ENCODE results near the gene CEL. TPM values are rescaled to one million over a fixed set of nuclear protein-coding genes. Genes with fewer than 3 reads are reported as not detected.
A peak's percentile ranks its signal among the peaks of the same experiment; 100 is the strongest.

The CEL gene
- total and polyA plus RNA-seq, 2 donors (not counting 1 experiment from before 2014, with no cell fraction given) = 0.12 to 0.33 TPM

DNA sequence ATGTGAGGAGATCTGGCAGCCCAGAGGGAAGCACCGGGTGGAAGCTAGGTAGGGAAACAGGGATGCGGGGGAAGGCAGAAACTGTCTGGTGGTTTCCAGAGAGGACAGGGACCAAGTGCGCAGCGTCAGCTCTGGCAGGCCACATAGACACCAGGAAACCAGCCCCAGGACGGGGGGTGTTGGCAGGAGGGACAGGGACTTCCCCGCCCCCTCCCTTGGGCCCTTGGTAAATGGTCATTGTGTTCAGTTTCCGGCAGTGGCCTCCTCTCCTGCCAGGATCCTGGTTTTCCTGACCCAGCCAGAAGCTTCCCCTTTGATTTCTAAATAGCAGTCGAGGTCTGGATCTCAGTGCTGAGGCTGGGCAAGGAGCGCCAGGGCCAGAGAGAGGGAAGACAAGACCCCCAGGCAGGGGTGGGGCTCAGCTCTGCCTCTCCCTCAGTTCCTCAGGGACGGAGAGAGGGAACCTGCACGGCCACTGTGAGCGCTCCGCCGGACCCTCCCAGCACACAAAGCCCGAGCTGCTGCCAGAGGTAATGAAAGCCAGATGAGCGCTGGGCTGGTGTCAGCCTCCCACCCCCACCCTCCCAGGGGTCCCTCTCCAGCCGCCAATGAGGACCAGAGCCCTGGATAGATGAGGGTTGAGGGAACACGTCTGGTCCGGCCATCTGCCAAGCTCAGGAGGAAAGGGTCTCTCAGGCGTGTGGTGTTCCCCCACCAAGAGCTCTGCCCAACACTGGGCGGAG is 57.5 kb downstream of the CEL start:
- H3K9ac ChIP-seq (ENCODE audit: insufficient read depth, low read length) = no peak overlapping the region

DNA sequence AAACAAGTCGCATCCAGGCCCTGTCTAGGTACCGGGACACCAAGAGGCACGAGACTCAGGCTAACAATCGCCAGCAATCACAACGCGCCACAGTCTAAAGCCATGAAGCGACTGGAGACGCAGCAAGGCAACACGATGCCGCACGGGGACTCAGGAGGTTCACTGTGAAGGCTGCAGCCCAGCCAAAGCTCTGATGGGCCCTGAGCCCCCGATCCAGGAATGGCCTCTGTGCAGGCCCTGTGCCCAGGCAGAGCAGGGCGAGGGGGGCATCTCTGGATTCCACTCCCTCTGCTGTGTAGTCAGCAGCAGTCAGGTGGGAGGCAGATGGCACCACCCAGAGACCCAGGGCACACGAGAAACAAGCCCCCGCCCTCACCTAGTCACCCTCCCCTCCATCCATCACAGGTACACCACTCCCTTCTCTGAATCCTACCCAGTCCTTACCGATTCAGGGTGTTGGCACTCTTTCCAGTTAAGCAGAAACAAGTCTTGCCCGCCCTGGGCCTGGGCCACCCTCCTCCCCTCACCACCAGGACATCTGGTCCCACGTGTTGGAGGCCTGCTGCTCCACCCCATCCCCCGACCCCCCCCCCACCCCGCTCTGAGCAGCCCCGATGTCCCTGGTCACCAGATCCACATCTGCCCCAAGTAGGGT is 58.2 kb downstream of the CEL start:
- Histone ChIP-seq H3K9ac (ENCODE audit: insufficient read depth, low read length) (peak overlapping the region; percentile 65), H3K79me2 (ENCODE audit: control insufficient read depth, insufficient read depth, low read length) (peaks cover 8% of the 10 kb centered on the region), H4K20me1 (ENCODE audit: control insufficient read depth, extremely low read depth, insufficient read depth, low read length) (no peaks in the 10 kb centered on the region)

More for the DNA sequence above, 57.5 kb downstream of the CEL start:
- H4K20me1 ChIP-seq (ENCODE audit: control insufficient read depth, extremely low read depth, insufficient read depth, low read length) = no peaks in the 10 kb centered on the region
- H3K36me3 ChIP-seq (ENCODE audit: control insufficient read depth, insufficient read depth, low read length) = no peaks in the 10 kb centered on the region
- H3K27ac ChIP-seq (ENCODE audit: insufficient read depth, low read length) = peak overlapping the region; percentile 9
- peak overlapping the region; percentile 80 for H3K4me2 ChIP-seq (ENCODE audit: extremely low read depth, insufficient read depth, low read length)
- peak in 1 of 2 donors; percentile 16 for DNase-seq (ENCODE audit: low read depth in 2 of 2)
- no peaks in the 10 kb centered on the region for H3K9me3 ChIP-seq (ENCODE audit: control insufficient read depth, insufficient read depth, low read depth, low read length)
- no peaks in the 10 kb centered on the region for H3K27me3 ChIP-seq (ENCODE audit: control insufficient read depth, insufficient read depth, low read length)
- peaks cover 8% of the 10 kb centered on the region for H3K79me2 ChIP-seq (ENCODE audit: control insufficient read depth, insufficient read depth, low read length)
- peaks cover 18% of the 10 kb centered on the region for H3K4me1 ChIP-seq (ENCODE audit: control insufficient read depth, extremely low read depth, insufficient read depth, low read length)
- H2AFZ ChIP-seq (ENCODE audit: low read length) = no peak overlapping the region
- H3K4me3 ChIP-seq (replicated peaks in 1 of 4; ENCODE audit: control extremely low read depth in 1 of 4, insufficient read depth in 1 of 4, low read depth in 3 of 4, low read length in 4 of 4) = peak overlapping the region in 2 of 4 experiments; percentile 2 to 69
- TF ChIP-seq, protein P1, sequence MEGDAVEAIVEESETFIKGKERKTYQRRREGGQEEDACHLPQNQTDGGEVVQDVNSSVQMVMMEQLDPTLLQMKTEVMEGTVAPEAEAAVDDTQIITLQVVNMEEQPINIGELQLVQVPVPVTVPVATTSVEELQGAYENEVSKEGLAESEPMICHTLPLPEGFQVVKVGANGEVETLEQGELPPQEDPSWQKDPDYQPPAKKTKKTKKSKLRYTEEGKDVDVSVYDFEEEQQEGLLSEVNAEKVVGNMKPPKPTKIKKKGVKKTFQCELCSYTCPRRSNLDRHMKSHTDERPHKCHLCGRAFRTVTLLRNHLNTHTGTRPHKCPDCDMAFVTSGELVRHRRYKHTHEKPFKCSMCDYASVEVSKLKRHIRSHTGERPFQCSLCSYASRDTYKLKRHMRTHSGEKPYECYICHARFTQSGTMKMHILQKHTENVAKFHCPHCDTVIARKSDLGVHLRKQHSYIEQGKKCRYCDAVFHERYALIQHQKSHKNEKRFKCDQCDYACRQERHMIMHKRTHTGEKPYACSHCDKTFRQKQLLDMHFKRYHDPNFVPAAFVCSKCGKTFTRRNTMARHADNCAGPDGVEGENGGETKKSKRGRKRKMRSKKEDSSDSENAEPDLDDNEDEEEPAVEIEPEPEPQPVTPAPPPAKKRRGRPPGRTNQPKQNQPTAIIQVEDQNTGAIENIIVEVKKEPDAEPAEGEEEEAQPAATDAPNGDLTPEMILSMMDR (conservative IDR thresholded peaks at IDR 0.05 in 1 of 2, IDR thresholded peaks at IDR 0.05 in 1 of 2; ENCODE audit: low read depth in 1 of 2, low read length in 2 of 2) = no peak
- no peak for TF ChIP-seq EZH2 (IDR thresholded peaks at IDR 0.05; ENCODE audit: low read length, missing control alignments)

More for the DNA sequence above, 58.2 kb downstream of the CEL start:
- peak overlapping the region; percentile 19 to 69 (median 56) for H3K4me3 ChIP-seq (replicated peaks in 1 of 4; ENCODE audit: control extremely low read depth in 1 of 4, insufficient read depth in 1 of 4, low read depth in 3 of 4, low read length in 4 of 4)
- no peak overlapping the region for H2AFZ ChIP-seq (ENCODE audit: low read length)
- H3K27me3 ChIP-seq (ENCODE audit: control insufficient read depth, insufficient read depth, low read length) = no peaks in the 10 kb centered on the region
- H3K4me1 ChIP-seq (ENCODE audit: control insufficient read depth, extremely low read depth, insufficient read depth, low read length) = peaks cover 15% of the 10 kb centered on the region
- TF ChIP-seq EZH2 (IDR thresholded peaks at IDR 0.05; ENCODE audit: low read length, missing control alignments) = no peak
- TF ChIP-seq, protein P1 (conservative IDR thresholded peaks at IDR 0.05 in 1 of 2, IDR thresholded peaks at IDR 0.05 in 1 of 2; ENCODE audit: low read depth in 1 of 2, low read length in 2 of 2) = no peak
- no peaks in the 10 kb centered on the region for H3K36me3 ChIP-seq (ENCODE audit: control insufficient read depth, insufficient read depth, low read length)
- no peaks in the 10 kb centered on the region for H3K9me3 ChIP-seq (ENCODE audit: control insufficient read depth, insufficient read depth, low read depth, low read length)
- peak overlapping the region; percentile 9 for H3K27ac ChIP-seq (ENCODE audit: insufficient read depth, low read length)
- DNase-seq (ENCODE audit: low read depth in 2 of 2) = peak in 1 of 2 donors; percentile 15
- peak overlapping the region; percentile 80 for H3K4me2 ChIP-seq (ENCODE audit: extremely low read depth, insufficient read depth, low read length)

Data from fibroblast of lung (primary cell).